ENCODE measurements around the gene ARSK.

GRCh38 chr5:95620870-95621838, 66.3 kb downstream of the ARSK start:
- TF ChIP-seq POLR2A (IDR thresholded peaks at IDR 0.05) = peak in 1 of 4 donors; percentile 28
- no peak for TF ChIP-seq CTCF (IDR thresholded peaks at IDR 0.05)
